Cerebellar nuclear complex (tissue), 1 donor: ENCODE results near the gene CMTM8.

Experiments
- DNase-seq, 2 experiments: peaks; one replicate each; lab custom pipeline; 2025; lab: John Stamatoyannopoulos, UW

CMTM8 gene

GRCh38 chr3:32278714-32279113, 40.2 kb downstream of the CMTM8 start:
- DNase-seq, result no peak

- no peak for DNase-seq
Measured at GRCh38 chr3:32280262-32280910, 41.9 kb downstream of the CMTM8 start.

- DNase-seq, result no peak
Measured at GRCh38 chr3:32281570-32282106, 43.2 kb downstream of the CMTM8 start.

GRCh38 chr3:32282578-32283154, 44.2 kb downstream of the CMTM8 start:
- no peak for DNase-seq

- no peak for DNase-seq
Measured at GRCh38 chr3:32283304-32283703, 44.8 kb downstream of the CMTM8 start.

GRCh38 chr3:32284443-32285212, 46.1 kb downstream of the CMTM8 start:
- DNase-seq, result no peak

GRCh38 chr3:32285891-32286290, 47.4 kb downstream of the CMTM8 start:
- DNase-seq, result no peak

GRCh38 chr3:32288819-32289218, 50.3 kb downstream of the CMTM8 start:
- no peak for DNase-seq

- no peak for DNase-seq
Measured at GRCh38 chr3:32290619-32291018, 52.1 kb downstream of the CMTM8 start.

- no peak for DNase-seq
Measured at GRCh38 chr3:32292085-32292796, 53.8 kb downstream of the CMTM8 start.

GRCh38 chr3:32293903-32294302, 55.4 kb downstream of the CMTM8 start:
- DNase-seq, result no peak

GRCh38 chr3:32296251-32297204, 58.0 kb downstream of the CMTM8 start:
- peak; percentile 55 to 82 for DNase-seq

GRCh38 chr3:32297366-32297765, 58.9 kb downstream of the CMTM8 start:
- no peak for DNase-seq

- DNase-seq, result no peak
Measured at GRCh38 chr3:32301426-32301825, 62.9 kb downstream of the CMTM8 start.

- no peak for DNase-seq
Measured at GRCh38 chr3:32302601-32303398, 64.3 kb downstream of the CMTM8 start.

- DNase-seq, result no peak
Measured at GRCh38 chr3:32303399-32303747, 64.9 kb downstream of the CMTM8 start.

GRCh38 chr3:32303977-32304881, 65.7 kb downstream of the CMTM8 start:
- DNase-seq, result no peak

- DNase-seq, result no peak
Measured at GRCh38 chr3:32305361-32305876, 66.9 kb downstream of the CMTM8 start.

- no peak for DNase-seq
Measured at GRCh38 chr3:32306072-32306471, 67.6 kb downstream of the CMTM8 start.
